ENCODE measurements around the gene PFKP.

GRCh38 chr10:3126741-3127346 is 59.5 kb downstream of the PFKP start:
- TF ChIP-seq CTCF (IDR thresholded peaks at IDR 0.05; ENCODE audit: low read depth, low read length) (no peak), POLR2A (IDR thresholded peaks at IDR 0.05; ENCODE audit: extremely low read depth, insufficient read length) (no peak), MYC (IDR thresholded peaks at IDR 0.05; ENCODE audit: low read depth, low read length) (no peak), MAX (IDR thresholded peaks at IDR 0.05; ENCODE audit: low read depth, low read length) (no peak)

All from NB4 (cell line).